Gastroesophageal sphincter (tissue), 4 donors: Measurements from ENCODE around the gene GRID1. TPM values are rescaled to one million over a fixed set of nuclear protein-coding genes. Genes with fewer than 3 reads are reported as not detected.

Experiments
- ATAC-seq: fragments of 150-250 bp; one replicate; pipeline ENCODE4 v1.9.1; 2016; ENCODE audit warnings: mild to moderate bottlenecking, moderate library complexity
- H3K27ac ChIP-seq, 4 donors: fragments of 200-600 bp; sonication (generic) in 3 of 4; 1 replicate in 3 of 4; 2 replicates in 1 of 4; pipeline ENCODE4 v1.5.1; 2016 to 2019
- H3K27me3 ChIP-seq: fragments of 200-600 bp; sonication (generic); one replicate; pipeline ENCODE4 v1.5.1; 2019
- H3K36me3 ChIP-seq, 2 donors: fragments of 200-600 bp; sonication (generic); one replicate each; pipeline ENCODE4 v1.5.1; 2019; ENCODE audit warnings: control low read depth in 1 of 2
- H3K4me1 ChIP-seq, 3 donors: fragments of 200-600 bp; sonication (generic); 1 replicate in 2 of 3; 2 replicates in 1 of 3; pipeline ENCODE4 v1.5.1; 2016 to 2019; ENCODE audit warnings: control low read depth in 2 of 3
- H3K4me3 ChIP-seq, 2 donors: fragments of 200-600 bp; sonication (generic); one replicate each; pipeline ENCODE4 v1.5.1; 2019; ENCODE audit warnings: mild to moderate bottlenecking in 1 of 2, moderate library complexity in 1 of 2
- H3K9me3 ChIP-seq, 3 donors: fragments of 200-600 bp; sonication (generic); one replicate each; pipeline ENCODE4 v1.5.1; 2017 to 2019; ENCODE audit warnings: control low read depth in 2 of 3
- CTCF ChIP-seq, 4 experiments: fragments of 200-600 bp in 2 of 4; fragments of 450-650 bp in 2 of 4; sonication (generic) in 1 of 4; IDR thresholded peaks; one replicate each; pipeline ENCODE4 v1.5.1; 2017 to 2019; ENCODE audit warnings: antibody characterized with exemption in 4 of 4, mild to moderate bottlenecking in 2 of 4, moderate library complexity in 2 of 4
- EP300 ChIP-seq: sonication (generic); formaldehyde crosslinking; IDR thresholded peaks from one replicate; pipeline ENCODE4 v1.6.1; 2017; ENCODE audit warnings: antibody characterized with exemption, mild to moderate bottlenecking
- POLR2A ChIP-seq, 2 donors: fragments of 450-650 bp; IDR thresholded peaks; one replicate each; pipeline ENCODE4 v1.6.1; 2017; ENCODE audit warnings: antibody characterized with exemption in 2 of 2, mild to moderate bottlenecking in 2 of 2, moderate library complexity in 1 of 2
- POLR2AphosphoS5 ChIP-seq: sonication (generic); formaldehyde crosslinking; IDR thresholded peaks from one replicate; pipeline ENCODE4 v1.6.1; 2017; ENCODE audit warnings: antibody characterized with exemption
- WGBS, 2 donors: methylation state at CpG; one replicate each; pipeline ENCODE4 v1.1.5; 2018; ENCODE audit warnings: low coverage in 1 of 2; 5-methylcytosine and 5-hydroxymethylcytosine counted together
- total RNA-seq, 4 donors: library from RNA; depleted of rRNA; stranded (reverse); fragments of >200 nt; gene quantifications; one replicate each; pipeline ENCODE4 v1.1.0, GENCODE V29; 2016

Gene GRID1
- total RNA-seq, 4 donors from 2014 or later = 1.2 to 2.7 (median 1.7) TPM

GRCh38 chr10:86303626-86304025 is 63.0 kb downstream of the GRID1 start:
- ATAC-seq = no peak
- WGBS, 2 donors = 58 to 77% methylated on average over 6 of the region's 6 CpGs
- Histone ChIP-seq H3K27ac (no peak overlapping the region), H3K4me3 (no peak overlapping the region), H3K36me3 (no peaks in the 10 kb centered on the region), H3K9me3 (no peaks in the 10 kb centered on the region), H3K27me3 (peaks cover 13% of the 10 kb centered on the region), H3K4me1 (no peaks in the 10 kb centered on the region)
- no peak for TF ChIP-seq POLR2A (IDR thresholded peaks at IDR 0.05)
- no peak for TF ChIP-seq POLR2AphosphoS5
- no peak for TF ChIP-seq EP300
- no peak for TF ChIP-seq CTCF (IDR thresholded peaks at IDR 0.05)

- ATAC-seq = no peak
- Histone ChIP-seq H3K36me3 (no peaks in the 10 kb centered on the region), H3K4me1 (no peaks in the 10 kb centered on the region), H3K27me3 (peaks cover 13% of the 10 kb centered on the region), H3K27ac (no peak overlapping the region), H3K4me3 (no peak overlapping the region), H3K9me3 (no peaks in the 10 kb centered on the region)
- TF ChIP-seq POLR2AphosphoS5 (no peak), POLR2A (IDR thresholded peaks at IDR 0.05) (no peak), CTCF (IDR thresholded peaks at IDR 0.05) (no peak), EP300 (no peak)
- 72 to 93% methylated on average over 2 to 3 of the region's 3 CpGs for WGBS, 2 donors
These were observed 64.6 kb downstream of the GRID1 start for GRCh38 chr10:86301971-86302370.

GRCh38 chr10:86300931-86301830 is 65.4 kb downstream of the GRID1 start:
- Histone ChIP-seq H3K27me3 (peaks cover 13% of the 10 kb centered on the region), H3K9me3 (no peaks in the 10 kb centered on the region), H3K4me3 (no peak overlapping the region), H3K27ac (no peak overlapping the region), H3K4me1 (no peaks in the 10 kb centered on the region), H3K36me3 (no peaks in the 10 kb centered on the region)
- 57 to 73% methylated on average over 1 to 4 of the region's 5 CpGs for WGBS, 2 donors
- TF ChIP-seq EP300 (no peak), POLR2A (IDR thresholded peaks at IDR 0.05) (no peak), POLR2AphosphoS5 (no peak), CTCF (IDR thresholded peaks at IDR 0.05) (no peak)
- no peak for ATAC-seq

- Histone ChIP-seq H3K27me3 (peaks cover 8% of the 10 kb centered on the region), H3K4me1 (no peaks in the 10 kb centered on the region), H3K36me3 (no peaks in the 10 kb centered on the region), H3K4me3 (no peak overlapping the region), H3K27ac (no peak overlapping the region), H3K9me3 (no peaks in the 10 kb centered on the region)
- WGBS, 2 donors = no CpG with 5 or more reads among the region's 3 CpGs
- no peak for ATAC-seq
- TF ChIP-seq EP300 (no peak), CTCF (IDR thresholded peaks at IDR 0.05) (no peak), POLR2AphosphoS5 (no peak), POLR2A (IDR thresholded peaks at IDR 0.05) (no peak)
These were observed 66.1 kb downstream of the GRID1 start for GRCh38 chr10:86300399-86300925.

GRCh38 chr10:86299562-86299961 is 67.0 kb downstream of the GRID1 start:
- Histone ChIP-seq H3K27me3 (peaks cover 11% of the 10 kb centered on the region), H3K9me3 (no peaks in the 10 kb centered on the region), H3K4me3 (no peak overlapping the region), H3K27ac (no peak overlapping the region), H3K36me3 (no peaks in the 10 kb centered on the region), H3K4me1 (no peaks in the 10 kb centered on the region)
- no peak for ATAC-seq
- TF ChIP-seq POLR2AphosphoS5 (no peak), POLR2A (IDR thresholded peaks at IDR 0.05) (no peak), CTCF (IDR thresholded peaks at IDR 0.05) (no peak), EP300 (no peak)
- WGBS, 2 donors = 60 to 89% methylated on average over 1 to 3 of the region's 3 CpGs
